HG03520 (cell line): Measurements from ENCODE around the gene UBE2J2.

Experiments used
- ATAC-seq: cut with Tn5 transposase; IDR thresholded peaks from one replicate; pipeline ENCODE4 v1.9.1; 2021; ENCODE audit warnings: mild to moderate bottlenecking, moderate library complexity; ENCODE audit not compliant: unreplicated experiment

Gene UBE2J2

GRCh38 chr1:1215881-1216605 lies 57.6 kb downstream of the UBE2J2 start:
- ATAC-seq, result no peak

DNA sequence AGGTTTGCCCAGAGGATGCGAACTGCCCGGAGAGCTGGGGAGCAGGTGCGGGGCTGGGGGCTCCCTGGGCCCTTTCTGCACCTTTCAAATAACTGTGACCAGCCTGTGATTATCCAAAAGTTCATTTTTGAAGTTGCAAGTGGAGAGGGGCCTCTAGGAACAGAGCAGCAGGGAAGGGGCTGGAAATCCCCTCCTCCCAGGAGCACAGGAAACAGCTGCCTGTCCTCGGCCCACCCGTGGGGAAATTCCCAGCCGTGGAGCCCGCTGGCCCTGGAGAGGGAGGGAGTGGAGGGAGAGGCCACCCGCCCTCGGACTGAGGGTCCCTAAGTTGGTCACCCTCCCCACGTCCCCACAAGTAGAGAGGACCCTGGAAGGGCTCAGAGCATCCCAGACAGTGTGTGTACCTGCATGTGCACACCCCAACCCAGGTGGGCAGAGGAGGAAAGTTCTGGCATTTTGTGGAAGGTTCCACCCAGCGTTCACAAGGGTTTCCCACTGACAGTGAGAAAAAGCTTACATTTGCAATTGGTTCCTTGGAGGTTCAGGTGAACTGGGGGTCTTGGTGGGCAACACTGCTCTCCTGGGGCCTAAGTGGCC lies 58.5 kb downstream of the UBE2J2 start:
- no peak for ATAC-seq

GRCh38 chr1:1213345-1214265 lies 60.0 kb downstream of the UBE2J2 start, which contains the start of gene TNFRSF4:
Gene TNFRSF4, minus strand, starts transcription at chr1:1214153. Its CDS starts 26 bp downstream, at chr1:1214127.
- ATAC-seq, result no peak

- no peak for ATAC-seq
These were observed 60.8 kb downstream of the UBE2J2 start for GRCh38 chr1:1212780-1213344.

DNA sequence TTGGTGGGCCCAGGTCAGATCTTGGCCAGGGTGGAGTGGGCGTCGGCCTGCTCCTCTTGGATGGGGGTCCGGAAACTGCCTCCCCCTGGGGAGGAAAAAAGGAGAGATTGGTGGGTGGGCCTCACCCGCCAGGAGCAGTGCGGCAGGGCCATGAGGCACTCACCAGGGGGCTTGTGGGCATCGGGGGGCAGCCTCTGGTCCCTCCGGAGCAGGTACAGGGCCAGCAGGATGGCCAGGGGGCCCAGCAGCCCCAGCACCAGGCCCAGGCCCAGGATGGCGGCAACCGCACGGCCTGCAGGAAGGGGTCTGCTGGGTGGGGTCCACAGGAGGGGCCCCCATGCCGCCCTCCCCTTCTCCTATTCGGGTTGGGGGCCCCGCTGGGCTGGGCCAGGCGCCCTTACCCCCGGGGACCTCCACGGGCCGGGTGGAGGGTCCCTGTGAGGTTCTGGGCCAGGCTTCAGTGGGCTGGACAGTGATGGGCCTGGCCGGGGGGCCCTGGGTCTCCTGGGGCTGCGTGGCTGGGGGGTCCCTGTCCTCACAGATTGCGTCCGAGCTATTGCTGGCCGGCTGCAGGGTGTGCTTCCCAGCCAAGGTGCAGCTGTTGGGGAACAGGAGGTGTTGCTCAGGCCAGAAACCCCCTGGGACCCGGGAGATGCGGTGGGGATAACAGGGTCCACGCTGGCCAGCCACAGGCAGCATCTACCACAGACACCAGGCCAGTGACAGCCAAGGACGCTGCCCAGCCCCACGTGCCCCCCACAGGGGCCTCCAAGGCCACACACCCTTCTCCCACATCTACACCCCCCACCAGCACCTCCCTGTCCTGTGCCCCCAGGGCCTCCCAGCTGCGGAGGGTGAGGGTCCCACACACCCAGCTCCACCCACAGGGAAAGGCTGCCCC lies 61.9 kb downstream of the UBE2J2 start:
- ATAC-seq, result no peak

GRCh38 chr1:1210726-1211540 lies 62.7 kb downstream of the UBE2J2 start:
- ATAC-seq, result no peak

- ATAC-seq, result no peak
These were observed 64.8 kb downstream of the UBE2J2 start for GRCh38 chr1:1208713-1209433.

- ATAC-seq, result no peak
These were observed 66.1 kb downstream of the UBE2J2 start for GRCh38 chr1:1207571-1207892.

DNA sequence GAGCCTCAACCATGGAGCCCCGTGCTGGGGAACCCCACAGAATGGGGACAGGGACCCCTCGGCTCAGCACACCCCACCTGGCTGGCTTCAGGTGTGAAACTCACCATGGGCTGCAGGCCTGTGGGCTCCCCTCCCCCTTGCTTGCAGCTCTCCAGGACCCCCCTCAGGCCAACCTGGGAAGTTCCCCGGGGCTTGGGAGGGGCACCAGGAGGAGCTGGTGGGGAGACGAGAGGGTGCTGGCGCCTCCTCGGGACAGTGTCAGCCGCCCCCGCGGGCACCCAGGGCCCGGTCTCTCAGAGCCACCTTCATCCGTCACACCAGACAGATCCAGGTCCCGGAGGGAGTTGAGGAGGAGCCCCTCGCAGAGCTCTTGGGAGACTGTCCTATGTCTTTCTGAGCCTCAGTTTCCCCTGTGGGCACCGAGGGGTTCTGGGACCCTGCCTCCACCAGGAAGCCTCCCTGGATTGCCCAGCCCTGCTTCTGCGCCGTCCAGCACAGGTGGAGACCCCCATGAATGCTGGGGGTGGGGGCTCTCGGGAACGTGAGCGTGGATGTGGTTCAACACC lies 66.6 kb downstream of the UBE2J2 start:
- ATAC-seq, result no peak

DNA sequence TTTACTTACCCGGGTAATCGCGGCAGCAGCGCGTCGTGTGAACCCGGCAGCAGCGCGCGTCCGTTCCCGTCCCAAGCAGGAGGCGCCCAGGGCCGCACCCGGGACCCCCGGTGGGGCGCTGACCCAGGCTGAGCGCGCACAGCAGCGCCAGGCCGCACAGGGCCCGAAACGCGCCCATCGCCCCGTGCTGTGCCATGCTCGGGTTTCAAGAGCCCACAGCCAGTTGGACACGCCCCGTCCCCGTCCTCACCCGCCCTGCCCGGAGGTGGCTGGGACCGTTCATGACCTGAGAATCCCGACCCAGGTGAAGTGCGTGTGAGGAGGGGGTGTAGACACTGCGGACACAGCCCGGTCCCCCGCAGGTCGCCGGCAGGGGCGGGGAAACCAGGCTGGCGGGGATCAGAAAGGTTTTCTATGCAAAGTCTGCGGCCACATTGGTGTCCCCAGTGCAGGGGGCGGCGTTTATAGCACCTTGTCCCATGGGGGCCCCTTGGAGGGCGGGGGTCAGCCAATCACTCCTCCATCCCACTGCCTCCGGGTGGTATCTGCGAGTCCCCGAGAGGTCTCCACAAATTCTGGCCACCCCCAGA lies 67.2 kb downstream of the UBE2J2 start, which contains the start of gene TNFRSF18:
Gene TNFRSF18, minus strand, starts transcription at position 217 of the 590 bp plus-strand sequence. Its CDS starts 21 bp downstream, at position 196.
- ATAC-seq, result no peak

GRCh38 chr1:1205769-1206375 lies 67.8 kb downstream of the UBE2J2 start:
- no peak for ATAC-seq

GRCh38 chr1:1204998-1205768 lies 68.5 kb downstream of the UBE2J2 start:
- no peak for ATAC-seq

GRCh38 chr1:1204425-1204920 lies 69.2 kb downstream of the UBE2J2 start:
- ATAC-seq, result no peak
